HG03520 (cell line): ENCODE results near the gene ST3GAL5.
"Not testable (repeated sequence)": the region's sequence is repeated elsewhere in the genome, so short reads cannot be mapped to it uniquely, and the experiment has no call there.

Experiments
- ATAC-seq: cut with Tn5 transposase; IDR thresholded peaks from one replicate; pipeline ENCODE4 v1.9.1; 2021; ENCODE audit warnings: mild to moderate bottlenecking, moderate library complexity; ENCODE audit not compliant: unreplicated experiment

ST3GAL5 gene

DNA sequence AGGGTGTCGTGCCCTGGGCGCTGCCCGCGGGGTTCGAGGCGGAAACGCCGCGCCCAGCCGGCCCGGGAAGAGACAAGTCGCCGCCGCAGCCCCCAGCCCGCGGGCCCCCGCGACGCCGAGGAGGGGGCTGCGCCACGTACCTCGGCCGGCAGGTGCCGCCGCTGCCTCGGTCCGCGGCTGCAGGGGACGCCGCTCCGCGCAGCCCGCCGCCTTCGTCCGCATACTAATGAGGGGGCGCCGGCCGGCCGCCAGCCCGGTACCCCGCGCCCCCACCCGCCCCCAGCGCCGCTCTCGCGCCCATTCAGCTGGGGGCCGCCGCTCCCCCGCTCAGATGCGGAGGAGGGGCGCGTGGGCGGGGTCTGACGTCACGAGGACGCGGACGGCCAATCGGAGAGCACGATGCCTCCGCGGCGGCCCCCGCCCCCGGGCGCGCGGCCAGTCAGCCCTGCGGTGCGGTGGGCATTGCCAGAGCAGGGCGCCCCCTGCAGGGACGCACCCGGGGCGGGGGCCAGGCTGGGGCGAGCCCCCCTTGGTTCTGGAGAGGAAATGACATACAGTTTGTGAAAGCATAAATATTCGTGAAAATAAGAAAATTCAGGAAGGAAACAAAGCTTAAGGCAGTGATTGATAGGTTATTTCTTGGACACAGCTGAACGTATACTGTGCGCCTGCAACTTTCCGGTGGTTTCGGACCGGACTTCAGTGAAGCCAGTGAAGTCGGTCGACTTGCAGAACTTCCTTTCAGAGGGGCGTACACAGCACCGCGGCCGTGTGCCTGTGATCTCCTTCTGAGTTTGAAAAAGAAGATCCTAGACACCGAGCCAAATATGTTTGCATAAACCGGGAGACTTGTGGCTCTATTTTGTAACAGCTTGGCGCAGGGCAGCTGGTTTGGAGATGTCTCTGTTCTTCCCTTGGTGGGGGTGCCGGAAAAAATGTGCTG, at the start of gene ST3GAL5:
TSS of gene ST3GAL5 (minus strand) at position 307 of the 943 bp plus-strand sequence. CDS start at position 222, 85 bp downstream.
- peak; percentile 80 for ATAC-seq

DNA sequence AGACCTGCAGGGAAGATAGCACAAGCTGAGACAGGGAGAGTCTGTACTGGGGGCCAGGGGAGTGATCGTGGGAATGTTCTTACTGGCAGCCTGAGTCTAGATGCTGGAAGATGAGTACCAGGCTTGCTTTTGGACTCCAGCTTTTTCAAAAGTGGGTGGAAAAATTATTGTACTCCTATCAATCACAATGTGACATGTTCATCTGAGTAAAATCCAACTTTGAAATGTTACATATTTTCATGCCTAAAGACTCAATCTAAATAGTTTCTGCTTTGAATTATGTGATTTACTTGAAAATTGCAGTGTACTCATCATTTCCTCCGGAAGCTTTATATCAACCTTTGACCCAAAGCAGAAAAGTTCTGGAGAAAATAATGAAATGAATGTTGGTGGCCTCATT, 49.7 kb upstream of the ST3GAL5 start:
- ATAC-seq: no peak

DNA sequence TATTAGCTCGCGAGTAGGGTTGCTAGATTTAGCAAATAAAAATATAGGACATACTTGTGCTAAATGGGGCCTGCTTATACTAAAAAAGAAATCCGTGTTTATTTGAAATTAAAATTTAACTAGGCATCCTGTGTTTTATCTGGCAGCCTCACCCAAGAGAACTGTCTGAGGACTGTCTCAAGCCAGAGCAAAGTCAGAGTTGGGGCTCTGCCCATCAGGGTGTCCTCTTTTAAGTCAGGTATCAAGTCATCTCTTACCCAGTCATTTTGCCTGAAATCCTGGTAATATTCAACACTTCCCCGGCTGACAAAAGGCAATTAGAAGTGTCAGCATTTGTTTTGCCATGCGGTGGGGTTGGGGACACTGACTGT, 48.3 kb upstream of the ST3GAL5 start:
- no peak for ATAC-seq

DNA sequence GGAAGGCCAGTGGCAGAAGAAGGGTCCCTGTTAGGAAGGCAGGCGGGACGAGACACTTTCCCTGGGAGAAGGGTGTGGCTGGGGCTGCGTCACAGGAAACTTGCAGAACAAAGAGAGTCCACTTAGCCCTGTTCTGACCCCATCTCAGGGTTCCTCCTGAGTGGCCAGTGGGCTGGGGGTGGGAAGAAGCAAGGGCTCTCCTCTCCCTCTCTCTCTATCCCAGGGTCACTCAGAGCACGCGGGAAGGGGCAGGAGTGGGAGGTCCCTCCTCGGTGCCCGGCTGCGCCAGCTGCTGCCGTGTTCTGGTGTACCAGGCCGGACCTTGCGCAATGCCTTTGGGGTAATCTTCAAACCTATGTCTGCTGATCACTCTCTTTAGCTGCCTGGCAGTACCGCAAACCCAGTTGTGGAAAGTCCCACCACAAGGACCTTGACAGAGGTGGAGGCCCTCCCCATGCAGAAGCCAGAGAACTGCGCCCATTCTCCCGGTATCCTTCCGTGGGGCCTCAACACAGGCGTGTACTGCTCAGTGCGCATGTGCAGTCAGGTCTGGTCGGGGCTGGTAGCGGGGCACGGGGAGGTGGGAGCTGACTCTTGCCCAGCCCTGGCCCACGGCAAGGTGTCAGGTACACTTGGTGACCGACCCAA, 47.8 kb upstream of the ST3GAL5 start:
- ATAC-seq: no peak

DNA sequence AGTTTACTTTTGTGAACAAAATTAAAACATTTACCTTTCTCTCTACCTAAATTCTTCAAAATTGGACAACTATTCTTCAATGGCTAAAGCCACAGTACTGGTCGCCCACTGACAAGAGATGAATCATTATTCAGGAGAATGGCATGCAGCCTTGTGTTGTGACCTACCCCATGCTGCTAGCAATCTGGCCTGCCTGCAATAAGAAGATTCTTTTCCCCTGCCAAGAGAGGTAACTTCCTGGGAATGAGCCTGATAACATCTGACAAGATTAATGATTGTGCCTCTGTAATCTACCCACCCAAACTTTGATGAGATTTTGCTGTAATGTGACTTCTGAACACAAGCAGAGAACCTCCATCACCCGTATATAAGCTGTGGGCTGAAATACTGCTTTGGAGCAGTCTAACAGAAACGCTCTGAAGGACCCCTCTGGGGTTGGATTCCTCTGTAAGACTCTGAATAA, 47.0 kb upstream of the ST3GAL5 start:
- no peak for ATAC-seq

DNA sequence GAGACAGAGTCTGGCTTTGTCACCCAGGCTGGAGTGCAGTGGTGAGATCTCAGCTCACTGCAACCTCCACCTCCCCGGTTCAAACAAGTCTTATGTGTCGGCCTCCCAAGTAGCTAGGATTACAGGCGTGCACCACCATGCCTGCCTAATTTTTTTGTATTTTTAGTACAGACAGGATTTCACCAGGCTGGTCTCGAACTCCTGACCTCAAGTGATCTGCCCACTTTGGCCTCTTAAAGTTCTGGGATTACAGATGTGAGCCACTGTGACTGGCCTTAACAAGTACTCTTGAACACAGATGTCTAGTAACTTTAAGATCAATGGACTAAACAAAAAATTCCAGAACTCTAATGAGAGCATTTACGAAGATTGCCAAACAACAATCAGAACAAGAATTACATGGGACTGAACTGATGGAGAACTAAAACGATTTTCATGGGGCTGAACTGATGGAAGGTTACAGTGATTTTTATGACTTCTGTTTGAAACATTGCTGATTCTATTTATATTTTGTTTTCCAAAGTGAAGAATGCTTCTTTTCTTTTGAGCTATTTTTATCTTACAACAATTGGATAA, 46.5 kb upstream of the ST3GAL5 start:
- no peak for ATAC-seq

DNA sequence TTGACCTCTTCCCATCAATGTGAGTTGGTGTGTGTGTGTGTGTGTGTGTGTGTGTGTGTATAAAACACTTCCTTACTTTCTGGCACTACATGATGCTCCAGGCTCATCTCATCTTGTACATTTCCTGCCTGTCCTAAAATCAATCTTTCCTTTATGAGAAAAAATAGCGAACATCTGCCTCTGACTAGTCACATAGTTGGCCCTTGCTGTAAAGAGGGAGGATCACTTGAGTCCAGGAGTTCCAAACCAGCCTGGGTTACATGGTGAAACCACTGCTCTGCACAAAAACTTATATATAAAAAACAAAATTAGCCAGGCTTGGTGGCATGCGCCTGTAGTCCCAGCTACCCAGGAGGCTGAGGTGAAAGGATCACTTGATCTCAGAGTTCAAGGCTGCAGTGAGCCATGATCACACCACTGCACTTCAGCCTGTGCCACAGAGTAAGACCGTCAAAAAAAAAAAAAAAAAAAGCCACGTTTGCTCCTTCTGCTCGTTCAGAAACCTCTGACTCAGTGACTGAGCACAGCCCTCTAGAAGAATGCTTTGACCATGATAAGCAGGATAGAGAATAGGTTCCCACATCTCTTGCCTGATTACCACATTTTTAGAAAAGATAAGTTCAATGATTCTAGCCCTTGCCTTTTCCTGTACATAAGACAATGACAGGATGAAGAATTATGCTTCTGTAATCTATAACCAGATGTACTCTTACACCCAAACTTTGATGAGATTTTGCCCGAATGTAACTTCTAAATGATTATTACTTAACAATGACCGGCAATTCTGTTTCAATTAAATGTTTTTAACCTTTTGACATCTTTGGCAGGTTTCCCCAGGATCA, 45.2 kb upstream of the ST3GAL5 start:
- ATAC-seq: no peak

DNA sequence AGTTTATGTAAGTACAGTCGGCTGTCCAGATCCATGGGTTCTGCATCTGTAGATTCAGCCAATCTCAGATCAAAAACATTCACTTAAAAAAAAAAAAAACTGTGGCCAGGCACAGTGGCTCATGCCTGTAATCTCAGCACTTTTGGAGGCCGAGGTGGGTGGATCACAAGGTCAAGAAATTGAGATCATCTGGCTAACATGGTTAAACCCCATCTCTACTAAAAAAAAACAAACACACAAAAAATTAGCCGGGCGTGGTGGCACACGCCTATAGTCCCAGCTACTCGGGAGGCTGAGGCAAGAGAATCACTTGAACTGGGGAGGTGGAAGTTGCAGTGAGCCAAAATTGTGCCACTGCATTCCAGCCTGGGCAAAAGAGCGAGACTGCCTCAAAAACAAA, 42.4 kb upstream of the ST3GAL5 start:
- not testable (repeated sequence) for ATAC-seq

DNA sequence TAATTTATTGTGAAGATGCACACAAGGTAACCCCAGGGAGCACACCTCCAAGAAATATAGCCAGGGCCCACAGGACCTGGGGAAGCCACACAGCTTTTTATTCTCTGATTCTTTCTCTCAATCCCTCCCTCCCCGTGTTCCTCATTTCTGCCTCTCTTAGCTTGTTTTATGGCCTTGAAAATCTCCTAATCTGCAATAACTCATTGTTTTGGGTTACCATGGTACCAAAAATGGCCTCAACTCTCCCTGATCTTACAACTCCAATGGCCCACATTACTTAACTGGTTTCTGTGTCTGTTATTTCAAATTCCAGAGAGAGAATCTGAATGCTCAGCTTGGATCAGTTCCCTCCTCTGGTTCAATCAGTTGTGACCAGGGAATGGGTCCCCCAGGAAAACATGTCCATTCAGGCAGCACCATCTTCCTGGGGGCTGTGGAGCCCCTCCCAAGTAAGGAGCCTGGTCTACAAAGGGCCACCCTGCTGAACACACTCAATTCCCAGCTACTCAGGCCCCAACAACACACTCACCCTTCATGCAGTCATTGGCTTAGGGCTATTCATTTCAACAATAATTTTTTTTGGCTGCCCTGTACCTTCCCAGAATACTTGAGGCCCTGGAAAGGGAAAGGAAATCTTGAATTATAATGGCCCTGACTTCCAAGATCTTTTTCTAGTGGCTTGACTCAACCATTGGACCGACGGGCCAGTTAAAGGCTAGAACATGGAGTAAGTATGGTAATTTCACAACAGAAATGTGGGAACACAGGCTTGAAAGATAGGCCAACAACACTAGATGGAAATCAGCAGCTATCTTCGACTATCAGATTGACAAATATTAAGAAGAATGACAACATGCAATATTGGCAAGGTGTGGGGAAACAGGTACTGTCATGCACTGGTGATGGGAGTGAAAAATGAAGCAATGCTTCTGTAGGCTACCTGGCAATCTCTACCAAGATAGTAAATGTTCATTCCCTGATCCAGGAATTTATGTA, 41.6 kb upstream of the ST3GAL5 start:
- ATAC-seq: no peak

DNA sequence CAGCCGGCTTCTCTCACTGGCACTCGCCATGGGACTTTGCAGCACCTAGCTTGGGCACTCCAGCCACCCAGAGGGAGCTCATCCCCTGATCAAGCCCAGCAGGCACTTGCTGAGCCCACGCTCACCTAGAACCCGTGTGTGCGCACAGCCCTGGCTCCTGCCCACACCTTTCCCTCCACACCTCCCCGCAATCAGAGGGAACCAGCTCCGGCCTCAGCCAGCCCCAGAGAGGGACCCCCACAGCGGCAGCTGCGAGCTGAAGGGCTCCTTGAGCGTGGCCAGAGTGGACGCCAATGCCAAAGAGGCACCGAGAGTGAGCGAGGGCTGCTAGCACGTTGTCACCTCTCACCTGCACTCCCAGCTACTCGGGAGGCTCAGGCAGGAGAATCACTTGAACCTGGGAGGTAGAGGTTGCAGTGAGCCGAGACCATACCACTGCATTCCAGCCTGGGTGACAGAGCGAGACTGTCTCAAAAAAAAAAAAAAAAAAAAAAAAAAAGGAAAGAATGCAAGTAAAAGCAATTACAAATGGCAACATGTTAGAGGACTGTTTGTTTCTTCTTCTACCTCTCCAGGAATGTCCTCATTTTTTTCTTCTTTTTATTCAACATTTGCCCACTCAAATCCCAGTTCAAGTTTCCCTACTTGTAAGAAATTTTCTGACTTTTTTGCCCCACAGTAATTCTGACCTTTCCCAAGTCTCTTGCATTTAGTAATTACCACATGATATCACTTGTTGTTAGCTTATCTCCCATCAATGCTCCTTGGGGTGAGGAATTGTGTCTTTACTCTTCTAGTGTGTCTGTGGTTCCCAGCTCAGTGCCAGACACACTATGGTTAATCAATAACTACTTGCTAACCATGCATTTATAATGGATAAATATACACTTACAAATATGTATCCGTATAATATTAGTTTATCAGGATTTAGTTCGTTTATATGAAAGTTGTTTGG, 40.6 kb upstream of the ST3GAL5 start:
- ATAC-seq: no peak

DNA sequence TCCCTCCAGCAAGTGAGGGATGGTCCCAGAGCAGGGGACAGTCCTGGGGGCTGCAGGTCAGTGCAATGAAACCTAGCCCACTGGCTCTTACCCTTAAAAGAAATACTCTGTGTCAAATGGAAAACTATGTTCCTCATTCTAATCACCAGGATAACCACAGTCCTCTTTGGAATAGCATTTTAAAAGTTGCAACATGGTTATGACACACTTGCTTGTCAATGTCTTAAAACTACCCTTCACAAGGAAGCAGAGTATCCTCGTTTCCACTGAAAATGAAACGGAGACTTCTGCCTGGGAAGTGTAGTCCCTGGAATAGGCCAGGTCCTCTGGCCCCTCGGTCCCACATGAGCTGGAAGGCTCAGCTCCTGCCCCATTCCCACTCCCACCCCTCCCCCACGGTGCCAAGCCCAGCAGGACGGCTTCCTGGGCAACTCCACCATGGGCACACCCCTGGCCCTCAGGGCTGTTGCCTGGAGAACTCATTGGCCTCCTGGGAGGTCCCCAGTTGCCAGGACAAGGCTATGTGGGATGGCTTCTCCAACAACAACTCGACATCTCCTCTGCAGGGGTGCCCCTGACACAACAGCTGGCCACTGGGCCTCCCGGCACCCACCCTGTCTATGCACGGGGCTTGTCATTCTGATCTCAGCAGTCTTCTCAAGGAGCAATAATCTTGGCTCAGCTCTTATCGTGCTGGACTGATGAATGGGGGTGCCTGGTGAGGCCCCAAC, 38.3 kb upstream of the ST3GAL5 start:
- no peak for ATAC-seq

DNA sequence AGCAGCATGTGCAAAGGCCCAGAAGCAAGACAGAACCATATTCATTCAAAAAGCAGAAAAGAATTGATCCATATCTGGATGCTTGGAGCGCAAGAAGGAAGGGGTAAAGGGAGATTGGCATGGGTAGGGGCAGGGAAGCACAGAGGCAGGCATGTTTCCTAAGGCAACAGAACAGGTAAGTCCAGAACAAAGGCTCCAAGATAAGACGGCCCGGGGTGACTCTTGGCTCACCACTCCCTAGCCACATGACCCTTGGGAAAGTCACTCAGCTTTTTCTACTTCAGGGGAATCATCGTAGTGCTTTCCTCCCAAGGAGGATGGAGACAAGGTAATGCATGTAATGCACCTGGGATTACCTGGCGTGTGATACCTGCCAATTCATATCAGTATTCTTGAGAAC, 37.7 kb upstream of the ST3GAL5 start:
- ATAC-seq: no peak

DNA sequence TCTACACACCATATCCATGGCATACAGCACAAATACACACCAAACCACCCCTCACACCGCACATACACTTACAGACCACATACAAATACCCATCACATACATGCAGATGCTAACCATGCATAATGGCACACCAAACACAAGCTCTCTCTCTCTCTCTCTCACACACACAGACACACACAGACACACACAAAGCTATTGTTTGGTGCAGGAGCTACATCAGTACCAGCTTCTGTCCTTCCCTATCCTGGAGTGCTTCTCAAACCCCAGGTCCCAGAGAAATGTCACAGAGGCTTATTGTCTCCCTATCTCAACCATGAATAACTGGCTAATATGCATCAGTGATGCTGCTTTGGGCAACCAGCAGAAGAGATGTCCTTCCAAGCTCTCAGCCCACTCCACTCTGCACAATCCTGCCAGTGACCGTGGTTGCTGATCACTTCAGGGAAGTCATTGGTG, 36.5 kb upstream of the ST3GAL5 start:
- ATAC-seq: no peak

DNA sequence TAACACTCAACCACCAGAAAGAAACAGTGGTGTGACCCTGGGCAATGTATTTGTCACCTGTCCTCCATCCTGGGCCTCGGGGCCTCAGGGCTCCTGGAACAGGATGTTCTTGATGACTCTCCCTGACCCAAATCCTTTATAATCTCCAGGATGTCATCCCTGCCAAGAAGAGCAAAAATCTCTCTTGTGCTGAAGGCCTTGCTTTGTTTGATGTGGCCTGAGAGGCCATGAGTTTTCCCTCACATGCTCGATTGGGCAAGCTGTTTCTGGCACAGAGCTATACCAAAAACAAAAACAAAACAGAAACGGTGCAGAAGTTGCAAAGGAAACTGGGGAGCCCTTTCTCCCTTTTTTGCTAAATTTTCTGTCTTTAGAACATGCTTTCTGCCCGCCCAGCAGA, 35.7 kb upstream of the ST3GAL5 start:
- ATAC-seq: no peak

DNA sequence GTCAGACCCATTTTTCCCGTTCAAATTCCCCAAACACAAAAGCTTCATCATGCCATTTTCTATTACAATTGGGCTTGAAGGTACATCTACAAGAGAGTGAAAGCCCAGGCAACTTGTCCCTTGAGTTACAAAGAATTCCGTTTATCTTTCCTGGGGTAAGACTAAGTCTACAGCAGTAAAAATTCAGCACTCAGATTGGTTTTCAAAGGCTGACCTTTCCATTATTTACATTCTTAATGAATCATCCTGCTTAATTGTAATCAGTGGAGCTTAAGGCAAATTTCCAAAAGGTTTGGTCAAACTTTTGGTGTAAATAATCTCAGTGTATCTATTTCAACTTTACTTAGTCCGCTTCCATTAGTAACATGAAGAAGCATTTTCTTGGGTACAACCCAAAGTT, 33.4 kb upstream of the ST3GAL5 start:
- no peak for ATAC-seq

DNA sequence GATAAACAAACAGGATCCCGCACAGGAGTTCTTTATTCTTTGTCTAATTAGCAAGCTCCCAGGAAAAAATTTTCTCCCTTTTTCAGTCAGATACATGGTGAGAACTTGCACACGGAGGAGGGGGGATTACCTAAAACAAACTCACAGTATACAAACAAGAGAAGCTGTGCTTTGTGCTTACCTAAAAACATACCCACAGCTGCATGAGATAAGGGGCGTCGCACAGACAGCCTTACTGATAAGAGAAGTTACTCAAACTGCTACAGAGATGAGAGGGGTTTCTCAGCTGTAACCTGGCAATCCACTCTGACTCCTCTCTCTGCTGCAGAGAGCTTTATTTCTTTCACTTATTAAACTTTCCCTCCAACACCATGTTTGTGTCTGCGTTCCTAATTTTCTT, 32.9 kb upstream of the ST3GAL5 start:
- ATAC-seq: no peak

DNA sequence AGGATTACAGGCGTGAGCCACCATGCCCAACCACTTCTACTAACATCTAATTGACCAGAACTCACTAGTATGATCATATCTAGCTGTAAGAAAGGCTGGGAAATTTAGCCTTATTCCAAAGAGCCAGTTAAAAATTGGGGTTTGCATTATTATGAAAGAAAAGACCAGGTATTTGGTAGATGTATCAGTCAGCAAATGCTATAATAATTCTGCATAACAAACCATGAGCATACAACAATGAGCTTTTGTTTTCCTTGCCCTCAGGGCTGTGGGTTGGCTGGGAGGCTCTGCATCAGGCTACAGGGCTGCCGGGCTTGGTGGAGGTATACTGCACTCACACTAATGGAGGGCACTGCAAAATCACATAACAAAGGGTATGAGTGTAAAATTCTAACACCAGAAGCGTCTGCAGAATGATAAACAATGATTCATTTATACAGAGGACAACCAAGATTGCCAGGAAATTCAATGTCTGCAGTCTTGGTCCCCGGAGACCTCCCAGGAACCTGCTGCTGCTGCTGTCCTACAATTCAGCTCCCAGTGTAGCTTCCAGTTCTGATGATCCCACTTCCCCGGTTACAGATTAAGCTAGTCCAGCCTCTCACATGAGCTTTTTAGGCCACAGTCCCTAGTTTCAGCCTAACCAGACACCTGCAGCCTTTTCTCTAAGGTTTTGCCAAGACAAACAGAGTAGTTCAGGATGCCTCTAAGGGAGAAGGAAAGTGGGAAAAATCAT, 32.2 kb upstream of the ST3GAL5 start:
- ATAC-seq: no peak
